GM13977 (cell line): Measurements from ENCODE around the gene TMEM52.

ENCODE experiments used
- DNase-seq: peaks from one replicate; pipeline ENCODE4 v3.0.0; 2012; ENCODE audit warnings: low spot score
- in situ Hi-C: fragments of 300-500 bp; cut with MboI; formaldehyde crosslinking; loops from one replicate; pipeline ENCODE4 v1.12.0; 2022; ENCODE audit warnings: low sequenced_read_pairs, low pct_unique_long_range_greater_than_20kb, mixed read lengths, inconsistent platforms; ENCODE audit not compliant: unreplicated experiment
- TF ChIP-seq, protein P1 (sequence below): IDR thresholded peaks from 2 replicates; pipeline ENCODE4 v1.5.1; 2012; ENCODE audit warnings: mild to moderate bottlenecking, control low read depth; ENCODE audit not compliant: insufficient read depth; ENCODE audit errors: extremely low read depth, missing control alignments

TMEM52 gene

DNA sequence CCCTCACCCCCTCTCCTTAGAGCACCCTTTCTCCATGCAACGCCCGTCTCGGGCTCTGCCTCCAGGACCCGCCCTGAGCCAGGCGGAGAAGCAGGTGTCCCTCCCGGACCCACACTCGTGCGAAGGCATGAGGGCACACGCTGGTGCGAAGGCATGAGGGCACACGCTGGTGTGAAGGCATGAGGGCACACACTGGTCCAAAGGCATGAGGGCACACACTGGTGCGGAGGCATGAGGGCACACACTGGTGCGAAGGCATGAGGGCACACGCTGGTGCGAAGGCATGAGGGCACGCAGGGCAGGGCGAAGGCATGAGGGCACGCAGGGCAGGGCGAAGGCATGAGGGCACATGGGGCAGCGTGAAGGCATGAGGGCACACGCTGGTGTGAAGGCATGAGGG, 5.8 kb upstream of the TMEM52 start:
- TF ChIP-seq, protein P1, sequence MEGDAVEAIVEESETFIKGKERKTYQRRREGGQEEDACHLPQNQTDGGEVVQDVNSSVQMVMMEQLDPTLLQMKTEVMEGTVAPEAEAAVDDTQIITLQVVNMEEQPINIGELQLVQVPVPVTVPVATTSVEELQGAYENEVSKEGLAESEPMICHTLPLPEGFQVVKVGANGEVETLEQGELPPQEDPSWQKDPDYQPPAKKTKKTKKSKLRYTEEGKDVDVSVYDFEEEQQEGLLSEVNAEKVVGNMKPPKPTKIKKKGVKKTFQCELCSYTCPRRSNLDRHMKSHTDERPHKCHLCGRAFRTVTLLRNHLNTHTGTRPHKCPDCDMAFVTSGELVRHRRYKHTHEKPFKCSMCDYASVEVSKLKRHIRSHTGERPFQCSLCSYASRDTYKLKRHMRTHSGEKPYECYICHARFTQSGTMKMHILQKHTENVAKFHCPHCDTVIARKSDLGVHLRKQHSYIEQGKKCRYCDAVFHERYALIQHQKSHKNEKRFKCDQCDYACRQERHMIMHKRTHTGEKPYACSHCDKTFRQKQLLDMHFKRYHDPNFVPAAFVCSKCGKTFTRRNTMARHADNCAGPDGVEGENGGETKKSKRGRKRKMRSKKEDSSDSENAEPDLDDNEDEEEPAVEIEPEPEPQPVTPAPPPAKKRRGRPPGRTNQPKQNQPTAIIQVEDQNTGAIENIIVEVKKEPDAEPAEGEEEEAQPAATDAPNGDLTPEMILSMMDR = no peak
- DNase-seq = no peak
- in situ Hi-C loops = no loop called here

DNA sequence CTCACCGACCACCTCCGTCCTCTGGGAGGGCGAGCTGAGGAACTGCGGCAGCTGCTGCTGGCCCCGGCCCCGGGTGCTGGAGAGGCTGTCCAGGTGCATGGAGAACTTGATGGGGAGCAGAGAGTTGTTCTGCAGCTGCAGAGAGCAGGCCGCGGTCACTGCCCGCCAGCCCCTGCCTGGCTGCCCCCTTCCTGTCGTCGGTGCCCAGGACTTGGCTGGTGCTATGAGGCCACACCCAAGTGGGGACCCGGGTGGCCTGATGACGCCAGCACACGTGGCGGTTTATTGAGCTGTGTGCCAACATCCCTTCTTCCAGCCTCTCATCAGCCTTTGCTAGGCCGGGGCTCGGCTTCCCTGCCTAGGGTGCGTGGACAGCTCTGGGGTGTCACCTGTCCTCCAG, 5.3 kb upstream of the TMEM52 start:
- no peak for DNase-seq
- in situ Hi-C loops = no loop called here
- TF ChIP-seq, protein P1 = no peak

GRCh38 chr1:1922956-1923833, 4.1 kb upstream of the TMEM52 start:
- TF ChIP-seq, protein P1 = no peak
- in situ Hi-C loops = no loop called here
- DNase-seq = no peak

- no peak for DNase-seq
- TF ChIP-seq, protein P1 = no peak
- in situ Hi-C loops = no loop called here
Observed at GRCh38 chr1:1922702-1922955, 3.5 kb upstream of the TMEM52 start.

GRCh38 chr1:1921901-1922701, 3.0 kb upstream of the TMEM52 start:
- DNase-seq = no peak
- in situ Hi-C loops = no loop called here
- TF ChIP-seq, protein P1 = no peak

GRCh38 chr1:1921459-1921862, 2.4 kb upstream of the TMEM52 start:
- in situ Hi-C loops = no loop called here
- DNase-seq = no peak
- TF ChIP-seq, protein P1 = no peak
